K562 (cell line): ENCODE data around the gene GPR15. TPM values are rescaled to one million over a fixed set of nuclear protein-coding genes. Genes with fewer than 3 reads are reported as not detected.

Source experiments
- ATAC-seq: fragments of 200-7000 bp; cut with Tn5 transposase; 3 replicates; pipeline ENCODE4 v1.9.1; 2020; ENCODE audit warnings: moderate library complexity
- BruUV-seq: library from RNA; stranded (reverse); fragments of 400-500 nt; replicated peaks from 2 replicates; lab custom pipeline; 2021; lab: Mats Ljungman, UMichigan
- CTCF ChIA-PET: fragments of 300-600 bp; formaldehyde crosslinking; extraction: SDS; loops from one replicate; lab custom pipeline; 2021; ENCODE audit warnings: low intra/inter-chr PET ratio; lab: Yijun Ruan, JAX
- POLR2A ChIA-PET: fragments of 300-600, 350-650 bp; sonication (Branson Sonifier 250); formaldehyde crosslinking; extraction: SDS; loops from one replicate; lab custom pipeline; 2021; ENCODE audit warnings: antibody characterized with exemption, inconsistent platforms; lab: Yijun Ruan, JAX
- DNase-seq, 4 experiments: peaks; one replicate each; pipeline versions ENCODE4 v3.0.0 to v3.0.0-alpha.2; 2011 to 2018; ENCODE audit warnings: low spot score in 3 of 4, mixed read lengths in 3 of 4; ENCODE audit errors: extremely low read depth in 1 of 4
- FAIRE-seq: peaks from 2 replicates; lab custom pipeline; 2011; peaks lifted over from hg19 to GRCh38; lab: Jason Lieb, UNC
- H2AFZ ChIP-seq: 2 replicates; pipeline ENCODE4 v1.6.0; 2011; ENCODE audit warnings: low read depth, low read length, control low read depth, inconsistent platforms
- H3K27ac ChIP-seq: fragments of 200-600 bp; 3 replicates; pipeline ENCODE4 v1.8.0; 2011; ENCODE audit warnings: low read depth, mild to moderate bottlenecking, control low read depth, inconsistent platforms, low read length, moderate library complexity, mixed read lengths; ENCODE audit errors: extremely low read depth
- H3K27me3 ChIP-seq, 2 experiments: fragments of 300-600 bp in 1 of 2; 2 replicates in 1 of 2; 3 replicates in 1 of 2; pipeline versions ENCODE4 v1.6.0 to v1.8.0; 2011; ENCODE audit warnings: inconsistent platforms in 2 of 2, low read length in 2 of 2, mild to moderate bottlenecking in 1 of 2, mixed read lengths in 1 of 2, moderate library complexity in 1 of 2; ENCODE audit not compliant: control insufficient read depth in 2 of 2, insufficient read depth in 2 of 2
- H3K36me3 ChIP-seq: fragments of 300-600 bp; 3 replicates; pipeline ENCODE4 v1.8.0; 2011; ENCODE audit warnings: mild to moderate bottlenecking, low read length, inconsistent platforms; ENCODE audit not compliant: control insufficient read depth, insufficient read depth
- H3K4me1 ChIP-seq, 2 experiments: fragments of 200-600 bp in 1 of 2; replicated peaks in 1 of 2; 2 replicates in 1 of 2; 3 replicates in 1 of 2; pipeline versions ENCODE4 v1.5.1 to v1.8.0; 2011; ENCODE audit warnings: inconsistent platforms in 2 of 2, low read length in 2 of 2, mild to moderate bottlenecking in 1 of 2, mixed read lengths in 1 of 2, moderate library complexity in 1 of 2; ENCODE audit not compliant: control insufficient read depth in 2 of 2, insufficient read depth in 2 of 2
- H3K4me2 ChIP-seq: 2 replicates; pipeline ENCODE4 v1.6.1; 2011; ENCODE audit warnings: low read length, control low read depth, inconsistent platforms, mixed read lengths; ENCODE audit not compliant: insufficient read depth
- H3K4me3 ChIP-seq: fragments of 200-600 bp; sonication (generic), shearing (Covaris generic); 2 replicates; pipeline ENCODE4 v1.5.1; 2016; ENCODE audit warnings: control low read depth, inconsistent platforms
- H3K79me2 ChIP-seq: fragments of 200-600 bp; 3 replicates; pipeline ENCODE4 v1.8.0; 2011; ENCODE audit warnings: low read length, inconsistent platforms; ENCODE audit not compliant: control insufficient read depth, insufficient read depth
- H3K9ac ChIP-seq, 2 experiments: 2 replicates each; pipeline versions ENCODE4 v1.6.0 to v1.6.1; 2011; ENCODE audit warnings: low read depth in 2 of 2, low read length in 2 of 2, control low read depth in 1 of 2, inconsistent platforms in 1 of 2, mild to moderate bottlenecking in 1 of 2, mixed read lengths in 1 of 2; ENCODE audit not compliant: insufficient read depth in 1 of 2
- H3K9me1 ChIP-seq: one replicate; pipeline ENCODE4 v1.6.0; 2011; ENCODE audit warnings: inconsistent platforms, mild to moderate bottlenecking, low read length, moderate library complexity; ENCODE audit not compliant: control insufficient read depth, insufficient read depth
- H3K9me3 ChIP-seq: replicated peaks from 2 replicates; pipeline ENCODE4 v1.5.1; 2011; ENCODE audit warnings: low read depth, low read length, inconsistent platforms; ENCODE audit not compliant: control insufficient read depth, insufficient read depth
- H4K20me1 ChIP-seq: replicated peaks from 2 replicates; pipeline ENCODE4 v1.6.1; 2011; ENCODE audit warnings: low read length, inconsistent platforms, mixed read lengths; ENCODE audit not compliant: control insufficient read depth, insufficient read depth
- ATF1 ChIP-seq, 2 experiments: fragments of 450-650 bp in 1 of 2; IDR thresholded peaks; 2 replicates each; pipeline ENCODE4 v1.6.1; 2016; ENCODE audit warnings: missing compliant biosample characterization in 1 of 2, missing genetic modification characterization in 1 of 2
- CHCHD3 ChIP-seq: fragments of 250-450 bp; sonication (Bioruptor Pico); IDR thresholded peaks from 2 replicates; pipeline ENCODE4 v2.1.2; 2022; ENCODE audit warnings: mild to moderate bottlenecking
- FOXP1 ChIP-seq: sonication (generic); formaldehyde crosslinking; IDR thresholded peaks from 2 replicates; pipeline ENCODE4 v1.8.0; 2022; ENCODE audit warnings: mild to moderate bottlenecking, missing genetic modification reagents
- HSF4 ChIP-seq: fragments of 250-450 bp; sonication (Bioruptor Pico); IDR thresholded peaks from 2 replicates; pipeline ENCODE4 v2.1.2; 2022; ENCODE audit warnings: mild to moderate bottlenecking, moderate library complexity, borderline replicate concordance
- JUND ChIP-seq, 2 experiments: IDR thresholded peaks; 2 replicates in 1 of 2; 3 replicates in 1 of 2; pipeline ENCODE4 v1.6.1; 2011; ENCODE audit warnings: borderline replicate concordance in 2 of 2, low read depth in 2 of 2, low read length in 2 of 2, improper control_type of control experiment in 1 of 2, missing biosample characterization in 1 of 2, missing genetic modification characterization in 1 of 2, missing genetic modification reagents in 1 of 2
- KHSRP ChIP-seq: fragments of 450-650 bp; IDR thresholded peaks from 2 replicates; pipeline ENCODE4 v1.6.1; 2017
- MCM7 ChIP-seq, 2 experiments: fragments of 450-650 bp; IDR thresholded peaks; 2 replicates each; pipeline ENCODE4 v1.6.1; 2016 to 2018
- NCOA6 ChIP-seq: fragments of 450-650 bp; IDR thresholded peaks from 2 replicates; pipeline ENCODE4 v1.6.1; 2017; ENCODE audit warnings: mild to moderate bottlenecking
- NCOR1 ChIP-seq: fragments of 450-650 bp; IDR thresholded peaks from 2 replicates; pipeline ENCODE4 v1.6.1; 2016; ENCODE audit warnings: mild to moderate bottlenecking, moderate library complexity
- NELFE ChIP-seq: IDR thresholded peaks from 2 replicates; pipeline ENCODE4 v1.6.1; 2011; ENCODE audit warnings: mild to moderate bottlenecking; ENCODE audit not compliant: insufficient read depth, insufficient read length
- NFXL1 ChIP-seq: fragments of 450-650 bp; formaldehyde crosslinking; IDR thresholded peaks from 2 replicates; pipeline ENCODE4 v1.4.0; 2021; ENCODE audit warnings: mild to moderate bottlenecking
- PHB ChIP-seq: fragments of 250-450 bp; sonication (Bioruptor Pico); IDR thresholded peaks from 2 replicates; pipeline ENCODE4 v1.5.0; 2021
- TAF15 ChIP-seq: fragments of 200-400 bp; formaldehyde crosslinking; IDR thresholded peaks from 2 replicates; pipeline ENCODE4 v1.6.1; 2017; ENCODE audit warnings: mild to moderate bottlenecking, low read depth, low read length, moderate library complexity
- XRCC5 ChIP-seq: fragments of 200-400 bp; formaldehyde crosslinking; IDR thresholded peaks from 2 replicates; pipeline ENCODE4 v1.6.1; 2017; ENCODE audit warnings: low read depth, mild to moderate bottlenecking, low read length
- ZBTB7A ChIP-seq: IDR thresholded peaks from 2 replicates; pipeline ENCODE4 v1.6.1; 2011; ENCODE audit warnings: low read depth, mild to moderate bottlenecking, low read length, moderate library complexity, borderline replicate concordance; ENCODE audit not compliant: control insufficient read depth
- ZKSCAN3 ChIP-seq: fragments of 250-450 bp; sonication (Bioruptor Pico); IDR thresholded peaks from 2 replicates; pipeline ENCODE4 v1.4.0; 2020
- WGBS: fragments of 100-300 bp; shearing (Covaris generic); methylation state at CpG from one replicate; pipeline ENCODE4 v1.1.6; 2016; ENCODE audit warnings: low coverage, mixed read lengths; ENCODE audit not compliant: insufficient coverage; ENCODE audit errors: missing lambda C conversion rate; 5-methylcytosine and 5-hydroxymethylcytosine counted together
- in situ Hi-C: fragments of 300-500 bp; cut with MboI; formaldehyde crosslinking; loops from 4 replicates; pipeline ENCODE4 v1.15.0; 2018; ENCODE audit warnings: inconsistent platforms, mixed read lengths
- intact Hi-C: fragments of 100-400 bp; cut with micrococcal nuclease; formaldehyde crosslinking; loops from 2 replicates; pipeline ENCODE4 v1.14.2; 2022
- polyA plus RNA-seq, 8 experiments: library from polyadenylated mRNA; depleted of rRNA in 4 of 8; stranded (reverse) in 5 of 8; unstranded in 3 of 8; fragments of >200 nt; fragmentation: Nextera tagmentation in 2 of 8; fragmentation: Illumina TruSeq in 1 of 8; extraction: Ambion mirVana in 2 of 8; extraction: Trizol in 1 of 8; gene quantifications; 2 replicates each; pipeline versions ENCODE4 v1.2.1 to v1.2.3, GENCODE V29; 2011 to 2014; ENCODE audit warnings: inconsistent platforms in 1 of 8, missing spikeins in 1 of 8
- total RNA-seq, 7 experiments: library from RNA; depleted of rRNA in 6 of 7; stranded (reverse); fragments of >200 nt in 6 of 7; fragmentation: Illumina TruSeq in 2 of 7; extraction: Trizol in 2 of 7; gene quantifications; 2 replicates each; pipeline versions ENCODE4 v1.2.1 to v1.2.3, GENCODE V29; 2011 to 2021; ENCODE audit warnings: low replicate concordance in 1 of 7
- TF ChIP-seq, protein P1 (sequence below), 2 experiments: fragments of 450-650 bp; IDR thresholded peaks; 2 replicates each; pipeline ENCODE4 v1.6.1; 2016
- TF ChIP-seq, protein P2 (sequence below): fragments of 250-450 bp; sonication (Bioruptor Pico); IDR thresholded peaks from 2 replicates; pipeline ENCODE4 v1.5.0; 2020; ENCODE audit warnings: mild to moderate bottlenecking
- TF ChIP-seq, protein P3 (sequence below): fragments of 250-450 bp; sonication (Bioruptor Pico); IDR thresholded peaks from 2 replicates; pipeline ENCODE4 v1.4.0; 2020; ENCODE audit warnings: borderline replicate concordance

Gene GPR15
- total and polyA plus RNA-seq, 9 of the 15 experiments (the other 6 are each of a cell fraction or from before 2014, with no cell fraction given), result 0.13 TPM; not detected in 8

DNA sequence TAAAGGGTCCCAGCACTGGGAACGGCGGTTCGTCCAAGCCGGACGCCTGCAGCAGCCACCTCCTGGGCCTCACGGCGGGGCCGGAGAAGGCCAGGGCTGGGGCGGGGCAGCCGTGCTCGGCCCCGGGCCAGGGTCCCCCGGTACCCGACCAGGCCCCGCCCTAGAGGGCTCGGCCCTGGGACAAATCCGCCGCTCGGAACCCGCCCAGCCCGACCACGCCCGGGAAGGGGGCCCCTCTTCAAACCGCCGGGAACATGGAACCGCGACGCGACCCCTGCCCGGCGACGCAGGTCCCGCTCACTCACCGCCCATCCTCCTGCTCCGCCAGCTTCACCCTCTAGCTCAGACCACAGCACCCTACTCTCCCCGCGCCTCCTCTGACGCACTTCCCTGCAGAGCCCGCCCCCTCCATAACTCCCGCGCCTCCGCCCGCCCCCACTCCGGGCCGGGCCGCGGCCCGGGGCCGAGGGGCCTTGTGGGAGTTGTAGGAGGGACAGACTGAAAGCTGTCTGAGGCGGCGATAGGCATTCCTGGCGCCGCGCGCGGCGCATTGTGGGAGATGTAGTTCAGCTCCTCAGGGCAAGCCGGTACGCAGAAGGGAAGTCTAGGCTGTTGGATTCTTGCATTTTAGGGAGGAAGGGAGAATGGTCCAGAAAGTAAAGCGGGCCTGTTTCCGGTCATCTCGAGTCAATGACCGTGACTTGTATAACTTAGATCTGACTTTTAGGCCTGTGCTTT is 9.1 kb upstream of the GPR15 start, which contains the start of gene CLDND1:
Gene CLDND1 (minus strand): TSS at position 359 of the 738 bp plus-strand sequence. CDS start 1,478 bp downstream, outside the sequence.
- peak; percentile 96 for FAIRE-seq
- Histone ChIP-seq H3K4me1 (peaks cover 0 to 7% of the 10 kb centered on the region in 2 experiments; a peak in 2 of 5 replicates), H3K36me3 (peaks cover 36% of the 10 kb centered on the region; the same call in 2 of the 3 replicates), H3K4me3 (peak within 1 kb of the TSS; percentile 59), H3K4me2 (peak within 1 kb of the TSS; percentile 87), H3K9me3 (no peaks in the 10 kb centered on the region), H3K9ac (peak within 1 kb of the TSS; percentile 88 to 89), H3K27me3 (no peaks in the 10 kb centered on the region), H2AFZ (peak within 1 kb of the TSS; percentile 95), H3K9me1 (no peaks in the 10 kb centered on the region), H4K20me1 (no peaks in the 10 kb centered on the region), H3K79me2 (peaks cover 36% of the 10 kb centered on the region), H3K27ac (peak within 1 kb of the TSS; percentile 81)
- ChIA-PET CTCF (no interaction called here), POLR2A (interaction anchor here (0.8 kb wide), 1 partner anchor 10 kb away, joined by 3 read pairs; no protein-coding TSS in a partner anchor)
- ATAC-seq, result peak; percentile 99
- intact Hi-C loops, result loop anchor here (1.0 to 2.0 kb wide), 2 partner anchors 62 to 71 kb away; partner anchors contain the start of gene CPOX
- in situ Hi-C loops, result no loop called here
- BruUV-seq, result TSS peak; percentile 72
- WGBS, result 1% methylated on average over 34 of the region's 63 CpGs
- DNase-seq, result peak; percentile 85 to 96 (median 90)
- TF ChIP-seq NCOA6, result no peak
- TF ChIP-seq HSF4, result no peak
- peak; percentile 78 for TF ChIP-seq ZBTB7A
- no peak for TF ChIP-seq ZKSCAN3 (CRISPR knock-in tag)
- TF ChIP-seq JUND (IDR thresholded peaks at IDR 0.05; ENCODE audit: borderline replicate concordance, low read depth, low read length), result peak; percentile 21; the same call in 1 of the 2 replicates
- no peak; the same call in 2 of the 3 replicates for TF ChIP-seq JUND (tag; IDR thresholded peaks at IDR 0.05; ENCODE audit: borderline replicate concordance, low read depth, low read length)
- TF ChIP-seq PHB (CRISPR knock-in tag), result no peak
- TF ChIP-seq FOXP1 (CRISPR knock-in tag), result no peak
- no peak for TF ChIP-seq KHSRP
- no peak for TF ChIP-seq TAF15
- no peak for TF ChIP-seq NFXL1 (CRISPR knock-in tag)
- no peak for TF ChIP-seq ATF1 (CRISPR knock-in tag; IDR thresholded peaks at IDR 0.05)
- peak; percentile 83 for TF ChIP-seq ATF1 (tag; IDR thresholded peaks at IDR 0.05)
- TF ChIP-seq MCM7 (IDR thresholded peaks at IDR 0.05), result no peak
- TF ChIP-seq, protein P1, sequence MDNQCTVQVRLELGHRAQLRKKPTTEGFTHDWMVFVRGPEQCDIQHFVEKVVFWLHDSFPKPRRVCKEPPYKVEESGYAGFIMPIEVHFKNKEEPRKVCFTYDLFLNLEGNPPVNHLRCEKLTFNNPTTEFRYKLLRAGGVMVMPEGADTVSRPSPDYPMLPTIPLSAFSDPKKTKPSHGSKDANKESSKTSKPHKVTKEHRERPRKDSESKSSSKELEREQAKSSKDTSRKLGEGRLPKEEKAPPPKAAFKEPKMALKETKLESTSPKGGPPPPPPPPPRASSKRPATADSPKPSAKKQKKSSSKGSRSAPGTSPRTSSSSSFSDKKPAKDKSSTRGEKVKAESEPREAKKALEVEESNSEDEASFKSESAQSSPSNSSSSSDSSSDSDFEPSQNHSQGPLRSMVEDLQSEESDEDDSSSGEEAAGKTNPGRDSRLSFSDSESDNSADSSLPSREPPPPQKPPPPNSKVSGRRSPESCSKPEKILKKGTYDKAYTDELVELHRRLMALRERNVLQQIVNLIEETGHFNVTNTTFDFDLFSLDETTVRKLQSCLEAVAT (IDR thresholded peaks at IDR 0.05), result no peak
- TF ChIP-seq, protein P2, sequence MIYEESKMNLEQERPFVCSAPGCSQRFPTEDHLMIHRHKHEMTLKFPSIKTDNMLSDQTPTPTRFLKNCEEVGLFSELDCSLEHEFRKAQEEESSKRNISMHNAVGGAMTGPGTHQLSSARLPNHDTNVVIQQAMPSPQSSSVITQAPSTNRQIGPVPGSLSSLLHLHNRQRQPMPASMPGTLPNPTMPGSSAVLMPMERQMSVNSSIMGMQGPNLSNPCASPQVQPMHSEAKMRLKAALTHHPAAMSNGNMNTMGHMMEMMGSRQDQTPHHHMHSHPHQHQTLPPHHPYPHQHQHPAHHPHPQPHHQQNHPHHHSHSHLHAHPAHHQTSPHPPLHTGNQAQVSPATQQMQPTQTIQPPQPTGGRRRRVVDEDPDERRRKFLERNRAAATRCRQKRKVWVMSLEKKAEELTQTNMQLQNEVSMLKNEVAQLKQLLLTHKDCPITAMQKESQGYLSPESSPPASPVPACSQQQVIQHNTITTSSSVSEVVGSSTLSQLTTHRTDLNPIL (CRISPR knock-in tag), result no peak
- no peak for TF ChIP-seq NELFE
- TF ChIP-seq XRCC5, result no peak
- TF ChIP-seq, protein P3, sequence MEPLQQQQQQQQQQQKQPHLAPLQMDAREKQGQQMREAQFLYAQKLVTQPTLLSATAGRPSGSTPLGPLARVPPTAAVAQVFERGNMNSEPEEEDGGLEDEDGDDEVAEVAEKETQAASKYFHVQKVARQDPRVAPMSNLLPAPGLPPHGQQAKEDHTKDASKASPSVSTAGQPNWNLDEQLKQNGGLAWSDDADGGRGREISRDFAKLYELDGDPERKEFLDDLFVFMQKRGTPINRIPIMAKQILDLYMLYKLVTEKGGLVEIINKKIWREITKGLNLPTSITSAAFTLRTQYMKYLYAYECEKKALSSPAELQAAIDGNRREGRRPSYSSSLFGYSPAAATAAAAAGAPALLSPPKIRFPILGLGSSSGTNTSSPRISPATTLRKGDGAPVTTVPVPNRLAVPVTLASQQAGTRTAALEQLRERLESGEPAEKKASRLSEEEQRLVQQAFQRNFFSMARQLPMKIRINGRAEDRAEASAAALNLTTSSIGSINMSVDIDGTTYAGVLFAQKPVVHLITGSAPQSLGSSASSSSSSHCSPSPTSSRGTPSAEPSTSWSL (CRISPR knock-in tag), result no peak
- no peak for TF ChIP-seq CHCHD3 (CRISPR knock-in tag)
- TF ChIP-seq NCOR1, result no peak
